Liver (tissue), 9 donors: ENCODE measurements around the gene ACO2. TPM values are rescaled to one million over a fixed set of nuclear protein-coding genes. Genes with fewer than 3 reads are reported as not detected.

Experiments used
- DNase-seq: peaks from one replicate; pipeline ENCODE4 v3.0.0-alpha.2; 2017; ENCODE audit warnings: low spot score
- H3K27ac ChIP-seq, 2 donors: one replicate each; pipeline ENCODE4 v1.7.0; 2013; ENCODE audit warnings: inconsistent platforms in 2 of 2, low read length in 2 of 2, control low read depth in 1 of 2, low read depth in 1 of 2, mild to moderate bottlenecking in 1 of 2
- H3K27me3 ChIP-seq, 4 donors: one replicate each; pipeline versions ENCODE4 v1.6.1 to v1.7.0; 2013; ENCODE audit warnings: low read length in 3 of 4, inconsistent platforms in 1 of 4, mild to moderate bottlenecking in 1 of 4, moderate library complexity in 1 of 4; ENCODE audit not compliant: control insufficient read depth in 4 of 4, insufficient read depth in 4 of 4
- H3K36me3 ChIP-seq, 4 donors: one replicate each; pipeline versions ENCODE4 v1.6.1 to v1.7.0; 2013; ENCODE audit warnings: low read length in 3 of 4, mild to moderate bottlenecking in 3 of 4, low read depth in 1 of 4, moderate library complexity in 1 of 4; ENCODE audit not compliant: control insufficient read depth in 4 of 4, insufficient read depth in 3 of 4
- H3K4me1 ChIP-seq, 4 donors: one replicate each; pipeline versions ENCODE4 v1.6.1 to v1.7.0; 2013; ENCODE audit warnings: low read length in 3 of 4, mild to moderate bottlenecking in 3 of 4, moderate library complexity in 1 of 4; ENCODE audit not compliant: control insufficient read depth in 4 of 4, insufficient read depth in 4 of 4
- H3K4me3 ChIP-seq, 3 donors: one replicate each; pipeline versions ENCODE4 v1.6.1 to v1.7.0; 2013; ENCODE audit warnings: low read length in 3 of 3, control low read depth in 1 of 3, low read depth in 1 of 3, mild to moderate bottlenecking in 1 of 3
- H3K9ac ChIP-seq, 2 donors: one replicate each; pipeline ENCODE4 v1.7.0; 2013; ENCODE audit warnings: low read length in 2 of 2, mild to moderate bottlenecking in 2 of 2, moderate library complexity in 2 of 2, control low read depth in 1 of 2, low read depth in 1 of 2
- H3K9me3 ChIP-seq, 4 donors: one replicate each; pipeline versions ENCODE4 v1.6.1 to v1.7.0; 2013; ENCODE audit warnings: low read length in 3 of 4; ENCODE audit not compliant: control insufficient read depth in 4 of 4
- ATF3 ChIP-seq: IDR thresholded peaks from 2 replicates; pipeline ENCODE4 v1.6.1; 2016; ENCODE audit warnings: antibody characterized with exemption
- CTCF ChIP-seq: fragments of 150-350 bp; IDR thresholded peaks from 2 replicates; pipeline ENCODE4 v1.5.1; 2017; ENCODE audit warnings: improper control_type of control experiment, low read depth, low read length; ENCODE audit not compliant: missing input control
- EGR1 ChIP-seq, 2 donors: IDR thresholded peaks; 2 replicates each; pipeline ENCODE4 v1.6.1; 2016 to 2018; ENCODE audit warnings: antibody characterized with exemption in 2 of 2, low read depth in 2 of 2
- FOXA1 ChIP-seq: IDR thresholded peaks from 2 replicates; pipeline ENCODE4 v1.6.1; 2016; ENCODE audit warnings: antibody characterized with exemption
- FOXA2 ChIP-seq: IDR thresholded peaks from 2 replicates; pipeline ENCODE4 v1.6.1; 2016; ENCODE audit warnings: antibody characterized with exemption
- GABPA ChIP-seq, 2 donors: IDR thresholded peaks in 1 of 2; conservative IDR thresholded peaks in 1 of 2; 2 replicates each; pipeline ENCODE4 v1.6.1; 2016; ENCODE audit warnings: antibody characterized with exemption in 2 of 2, mild to moderate bottlenecking in 1 of 2, moderate library complexity in 1 of 2
- HNF4A ChIP-seq, 2 donors: conservative IDR thresholded peaks; 2 replicates each; pipeline ENCODE4 v1.6.1; 2016; ENCODE audit warnings: antibody characterized with exemption in 2 of 2, mild to moderate bottlenecking in 2 of 2
- HNF4G ChIP-seq: IDR thresholded peaks from 2 replicates; pipeline ENCODE4 v1.6.1; 2016; ENCODE audit warnings: antibody characterized with exemption
- JUND ChIP-seq, 2 donors: IDR thresholded peaks; 2 replicates each; pipeline ENCODE4 v1.6.1; 2016; ENCODE audit warnings: antibody characterized with exemption in 2 of 2
- NR2F2 ChIP-seq: IDR thresholded peaks from 2 replicates; pipeline ENCODE4 v1.6.1; 2016; ENCODE audit warnings: antibody characterized with exemption
- RAD21 ChIP-seq, 2 donors: IDR thresholded peaks; 2 replicates each; pipeline ENCODE4 v1.6.1; 2016; ENCODE audit warnings: antibody characterized with exemption in 2 of 2, mild to moderate bottlenecking in 2 of 2
- REST ChIP-seq: IDR thresholded peaks from 2 replicates; pipeline ENCODE4 v1.6.1; 2016; ENCODE audit warnings: antibody characterized with exemption, mild to moderate bottlenecking
- RXRA ChIP-seq, 2 donors: IDR thresholded peaks; 2 replicates each; pipeline ENCODE4 v1.6.1; 2017 to 2018; ENCODE audit warnings: antibody characterized with exemption in 2 of 2, mild to moderate bottlenecking in 1 of 2
- SP1 ChIP-seq: IDR thresholded peaks from 2 replicates; pipeline ENCODE4 v1.6.1; 2018; ENCODE audit warnings: antibody characterized with exemption, mild to moderate bottlenecking
- TAF1 ChIP-seq: conservative IDR thresholded peaks from 2 replicates; pipeline ENCODE4 v1.6.1; 2016; ENCODE audit warnings: antibody characterized with exemption, mild to moderate bottlenecking
- YY1 ChIP-seq: IDR thresholded peaks from 2 replicates; pipeline ENCODE4 v1.6.1; 2016; ENCODE audit warnings: antibody characterized with exemption, mild to moderate bottlenecking
- ZBTB33 ChIP-seq: IDR thresholded peaks from 2 replicates; pipeline ENCODE4 v1.6.1; 2016; ENCODE audit warnings: antibody characterized with exemption
- WGBS: extraction: QIAGEN DNeasy Blood & Tissue Kit; methylation state at CpG from one replicate; pipeline ENCODE4 v1.1.7; 2013; 5-methylcytosine and 5-hydroxymethylcytosine counted together
- polyA plus RNA-seq, 2 donors: library from polyadenylated mRNA; stranded (reverse) in 1 of 2; unstranded in 1 of 2; fragments of 200-250 nt in 1 of 2; fragments of >200 nt in 1 of 2; fragmentation: Nextera tagmentation in 1 of 2; extraction: Ambion mirVana in 1 of 2; gene quantifications; one replicate each; pipeline versions ENCODE4 v1.2.1 to v1.2.3, GENCODE V29; 2013 to 2015
- total RNA-seq, 2 donors: library from RNA; depleted of rRNA; stranded (reverse); fragments of >200 nt; gene quantifications; one replicate each; pipeline ENCODE4 v1.2.3, GENCODE V29; 2014
- TF ChIP-seq, protein P1 (sequence below): IDR thresholded peaks from 2 replicates; pipeline ENCODE4 v1.6.1; 2016; ENCODE audit warnings: antibody characterized with exemption
- donor health status: healthy.
- donor health status: healthy.
- donor health status: healthy.
- donor health status: healthy.
- donor health status: healthy.

The ACO2 gene
- total and polyA plus RNA-seq, 4 donors, result 45.3 to 76.1 (median 68.9) TPM

GRCh38 chr22:41541484-41541883 is 72.6 kb downstream of the ACO2 start:
- 75% methylated on average over 3 of the region's 3 CpGs for WGBS
- no peak for TF ChIP-seq NR2F2
- peaks cover 4 to 48% (median 40%) of the 10 kb centered on the region in 4 donors for H3K4me1 ChIP-seq
- no peaks in the 10 kb centered on the region for H3K27me3 ChIP-seq
- H3K9me3 ChIP-seq, result no peaks in the 10 kb centered on the region
- no peak overlapping the region for H3K9ac ChIP-seq
- H3K27ac ChIP-seq, result peak overlapping the region in 1 of 2 donors; percentile 7
- no peak for DNase-seq
- H3K4me3 ChIP-seq, result no peak overlapping the region
- H3K36me3 ChIP-seq, result peaks cover 0 to 12% (median 1%) of the 10 kb centered on the region in 4 donors

DNA sequence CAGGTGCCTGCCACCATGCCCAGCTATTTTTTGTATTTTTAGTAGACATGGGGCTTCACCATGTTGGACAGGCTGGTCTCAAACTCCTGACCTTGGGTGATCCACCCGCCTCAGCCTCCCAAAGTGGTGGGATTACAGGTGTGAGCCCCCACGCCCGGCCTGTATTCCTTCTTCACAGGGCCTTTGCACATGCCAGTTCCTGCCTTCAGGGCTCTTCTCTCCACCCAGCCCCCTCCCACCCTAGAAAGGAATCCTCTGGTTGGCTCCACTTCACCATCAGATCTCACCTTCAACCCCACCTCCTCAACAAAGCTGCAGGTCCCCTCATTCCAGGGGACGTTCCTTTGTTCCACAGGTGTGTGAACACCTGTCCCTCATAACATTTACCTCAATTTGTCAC is 73.3 kb downstream of the ACO2 start:
- TF ChIP-seq HNF4G (no peak), REST (no peak), CTCF (no peak), RXRA (IDR thresholded peaks at IDR 0.05) (no peak), ATF3 (no peak), HNF4A (conservative IDR thresholded peaks at IDR 0.05) (no peak), FOXA1 (no peak), ZBTB33 (no peak), GABPA (IDR thresholded peaks at IDR 0.05 in 1 of 2, conservative IDR thresholded peaks at IDR 0.05 in 1 of 2) (no peak), YY1 (no peak), SP1 (no peak), EGR1 (IDR thresholded peaks at IDR 0.05; ENCODE audit: low read depth in 2 of 2) (no peak), NR2F2 (no peak), TAF1 (no peak), RAD21 (IDR thresholded peaks at IDR 0.05) (no peak), FOXA2 (no peak), JUND (IDR thresholded peaks at IDR 0.05) (no peak)
- TF ChIP-seq, protein P1, sequence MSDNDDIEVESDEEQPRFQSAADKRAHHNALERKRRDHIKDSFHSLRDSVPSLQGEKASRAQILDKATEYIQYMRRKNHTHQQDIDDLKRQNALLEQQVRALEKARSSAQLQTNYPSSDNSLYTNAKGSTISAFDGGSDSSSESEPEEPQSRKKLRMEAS, result no peak
- Histone ChIP-seq H3K36me3 (peaks cover 0 to 11% (median 1%) of the 10 kb centered on the region in 4 donors), H3K27me3 (no peaks in the 10 kb centered on the region), H3K4me3 (no peak overlapping the region), H3K4me1 (peaks cover 4 to 46% (median 37%) of the 10 kb centered on the region in 4 donors), H3K9ac (no peak overlapping the region), H3K27ac (no peak overlapping the region), H3K9me3 (no peaks in the 10 kb centered on the region)
- 96% methylated on average over 4 of the region's 4 CpGs for WGBS
- DNase-seq, result no peak
